ENCODE measurements around the gene MLF2. TPM values are rescaled to one million over a fixed set of nuclear protein-coding genes. Genes with fewer than 3 reads are reported as not detected.

Gene MLF2
- total and polyA plus RNA-seq, 10 of the 15 experiments (the other 5 are each of a cell fraction or from before 2014, with no cell fraction given), result 13.5 to 222 (median 130) TPM

DNA sequence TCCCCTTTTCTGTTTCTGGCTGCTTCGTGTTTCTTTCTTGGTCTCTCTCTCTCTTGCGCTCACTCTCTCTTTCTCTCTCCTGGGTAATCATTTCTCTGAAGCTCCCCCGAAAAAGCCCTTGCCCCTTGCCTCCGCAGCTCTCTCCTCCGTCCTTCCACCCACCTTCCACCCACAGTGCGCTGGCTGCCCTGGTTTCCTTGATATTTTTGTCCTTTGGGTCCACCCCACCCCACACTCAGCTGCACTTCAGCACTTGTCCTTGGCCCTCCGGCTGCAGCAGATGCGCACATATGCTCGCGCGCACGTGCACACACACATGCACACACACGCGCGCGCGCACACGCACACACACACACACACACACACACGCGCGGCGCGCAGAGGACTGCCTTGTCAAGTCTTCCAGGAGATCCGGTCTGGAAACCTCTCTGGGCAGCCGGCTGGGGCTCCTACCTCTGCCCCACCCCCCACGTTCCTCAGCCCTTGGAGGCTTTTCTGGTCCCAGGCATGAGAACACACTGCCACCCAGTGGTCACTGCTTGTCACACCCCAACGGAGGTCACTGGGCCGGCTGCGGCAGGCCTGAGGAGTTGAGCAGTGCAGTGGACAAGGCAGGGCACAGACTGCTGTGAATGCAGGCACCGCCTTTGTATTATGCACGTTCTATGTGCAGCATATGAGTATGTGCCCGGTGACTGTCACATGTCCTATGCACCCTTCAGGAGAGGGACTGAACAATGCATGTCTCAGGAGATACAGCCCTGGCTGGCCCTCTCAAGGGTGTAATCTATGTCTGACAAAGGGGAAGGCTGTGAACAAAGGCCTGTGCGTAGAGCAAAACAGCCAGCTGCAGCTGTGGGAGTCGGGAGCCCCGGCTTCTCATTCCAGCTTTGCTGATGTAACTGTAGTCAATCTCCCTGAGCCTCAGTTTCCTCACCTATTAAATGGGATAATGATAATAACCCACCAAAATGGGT lies 25.9 kb upstream of the MLF2 start (continued):
- TF ChIP-seq, protein P1, sequence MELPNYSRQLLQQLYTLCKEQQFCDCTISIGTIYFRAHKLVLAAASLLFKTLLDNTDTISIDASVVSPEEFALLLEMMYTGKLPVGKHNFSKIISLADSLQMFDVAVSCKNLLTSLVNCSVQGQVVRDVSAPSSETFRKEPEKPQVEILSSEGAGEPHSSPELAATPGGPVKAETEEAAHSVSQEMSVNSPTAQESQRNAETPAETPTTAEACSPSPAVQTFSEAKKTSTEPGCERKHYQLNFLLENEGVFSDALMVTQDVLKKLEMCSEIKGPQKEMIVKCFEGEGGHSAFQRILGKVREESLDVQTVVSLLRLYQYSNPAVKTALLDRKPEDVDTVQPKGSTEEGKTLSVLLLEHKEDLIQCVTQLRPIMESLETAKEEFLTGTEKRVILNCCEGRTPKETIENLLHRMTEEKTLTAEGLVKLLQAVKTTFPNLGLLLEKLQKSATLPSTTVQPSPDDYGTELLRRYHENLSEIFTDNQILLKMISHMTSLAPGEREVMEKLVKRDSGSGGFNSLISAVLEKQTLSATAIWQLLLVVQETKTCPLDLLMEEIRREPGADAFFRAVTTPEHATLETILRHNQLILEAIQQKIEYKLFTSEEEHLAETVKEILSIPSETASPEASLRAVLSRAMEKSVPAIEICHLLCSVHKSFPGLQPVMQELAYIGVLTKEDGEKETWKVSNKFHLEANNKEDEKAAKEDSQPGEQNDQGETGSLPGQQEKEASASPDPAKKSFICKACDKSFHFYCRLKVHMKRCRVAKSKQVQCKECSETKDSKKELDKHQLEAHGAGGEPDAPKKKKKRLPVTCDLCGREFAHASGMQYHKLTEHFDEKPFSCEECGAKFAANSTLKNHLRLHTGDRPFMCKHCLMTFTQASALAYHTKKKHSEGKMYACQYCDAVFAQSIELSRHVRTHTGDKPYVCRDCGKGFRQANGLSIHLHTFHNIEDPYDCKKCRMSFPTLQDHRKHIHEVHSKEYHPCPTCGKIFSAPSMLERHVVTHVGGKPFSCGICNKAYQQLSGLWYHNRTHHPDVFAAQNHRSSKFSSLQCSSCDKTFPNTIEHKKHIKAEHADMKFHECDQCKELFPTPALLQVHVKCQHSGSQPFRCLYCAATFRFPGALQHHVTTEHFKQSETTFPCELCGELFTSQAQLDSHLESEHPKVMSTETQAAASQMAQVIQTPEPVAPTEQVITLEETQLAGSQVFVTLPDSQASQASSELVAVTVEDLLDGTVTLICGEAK (IDR thresholded peaks at IDR 0.05; ENCODE audit: borderline replicate concordance), result no peak
- TF ChIP-seq ZNF622 (IDR thresholded peaks at IDR 0.05), result no peak
- TF ChIP-seq RCOR1 (conservative IDR thresholded peaks at IDR 0.05; ENCODE audit: low read depth, low read length), result no peak
- TF ChIP-seq CEBPB (IDR thresholded peaks at IDR 0.05; ENCODE audit: borderline replicate concordance in 1 of 2, low read depth in 2 of 2, low read length in 2 of 2), result no peak
- peak; percentile 34; the same call in 1 of the 2 replicates for TF ChIP-seq RUNX3 (IDR thresholded peaks at IDR 0.05; ENCODE audit: low read length)
- TF ChIP-seq PAX8 (IDR thresholded peaks at IDR 0.05), result no peak
- TF ChIP-seq SRF (IDR thresholded peaks at IDR 0.05; ENCODE audit: low read depth in 2 of 2, low read length in 2 of 2), result no peak
- peak; percentile 65 for TF ChIP-seq KLF5 (IDR thresholded peaks at IDR 0.05; ENCODE audit: partially characterized antibody)
- TF ChIP-seq, protein P2, sequence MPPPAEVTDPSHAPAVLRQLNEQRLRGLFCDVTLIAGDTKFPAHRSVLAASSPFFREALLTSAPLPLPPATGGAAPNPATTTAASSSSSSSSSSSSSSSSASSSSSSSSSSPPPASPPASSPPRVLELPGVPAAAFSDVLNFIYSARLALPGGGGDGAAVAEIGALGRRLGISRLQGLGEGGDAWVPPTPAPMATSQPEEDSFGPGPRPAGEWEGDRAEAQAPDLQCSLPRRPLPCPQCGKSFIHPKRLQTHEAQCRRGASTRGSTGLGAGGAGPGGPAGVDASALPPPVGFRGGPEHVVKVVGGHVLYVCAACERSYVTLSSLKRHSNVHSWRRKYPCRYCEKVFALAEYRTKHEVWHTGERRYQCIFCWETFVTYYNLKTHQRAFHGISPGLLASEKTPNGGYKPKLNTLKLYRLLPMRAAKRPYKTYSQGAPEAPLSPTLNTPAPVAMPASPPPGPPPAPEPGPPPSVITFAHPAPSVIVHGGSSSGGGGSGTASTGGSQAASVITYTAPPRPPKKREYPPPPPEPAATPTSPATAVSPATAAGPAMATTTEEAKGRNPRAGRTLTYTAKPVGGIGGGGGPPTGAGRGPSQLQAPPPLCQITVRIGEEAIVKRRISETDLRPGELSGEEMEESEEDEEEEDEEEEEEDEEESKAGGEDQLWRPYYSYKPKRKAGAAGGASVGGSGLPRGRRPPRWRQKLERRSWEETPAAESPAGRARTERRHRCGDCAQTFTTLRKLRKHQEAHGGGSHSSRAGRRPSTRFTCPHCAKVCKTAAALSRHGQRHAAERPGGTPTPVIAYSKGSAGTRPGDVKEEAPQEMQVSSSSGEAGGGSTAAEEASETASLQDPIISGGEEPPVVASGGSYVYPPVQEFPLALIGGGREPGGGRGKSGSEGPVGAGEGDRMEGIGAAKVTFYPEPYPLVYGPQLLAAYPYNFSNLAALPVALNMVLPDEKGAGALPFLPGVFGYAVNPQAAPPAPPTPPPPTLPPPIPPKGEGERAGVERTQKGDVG (CRISPR knock-in tag; IDR thresholded peaks at IDR 0.05), result no peak
- TF ChIP-seq POLR2A (IDR thresholded peaks at IDR 0.05; ENCODE audit: low read depth, low read length), result 0 out of 2 replicates have a peak, but pooled peaks have one; percentile 20
- TF ChIP-seq, protein P3, sequence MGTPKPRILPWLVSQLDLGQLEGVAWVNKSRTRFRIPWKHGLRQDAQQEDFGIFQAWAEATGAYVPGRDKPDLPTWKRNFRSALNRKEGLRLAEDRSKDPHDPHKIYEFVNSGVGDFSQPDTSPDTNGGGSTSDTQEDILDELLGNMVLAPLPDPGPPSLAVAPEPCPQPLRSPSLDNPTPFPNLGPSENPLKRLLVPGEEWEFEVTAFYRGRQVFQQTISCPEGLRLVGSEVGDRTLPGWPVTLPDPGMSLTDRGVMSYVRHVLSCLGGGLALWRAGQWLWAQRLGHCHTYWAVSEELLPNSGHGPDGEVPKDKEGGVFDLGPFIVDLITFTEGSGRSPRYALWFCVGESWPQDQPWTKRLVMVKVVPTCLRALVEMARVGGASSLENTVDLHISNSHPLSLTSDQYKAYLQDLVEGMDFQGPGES (IDR thresholded peaks at IDR 0.05), result no peak
- TF ChIP-seq, protein P4, sequence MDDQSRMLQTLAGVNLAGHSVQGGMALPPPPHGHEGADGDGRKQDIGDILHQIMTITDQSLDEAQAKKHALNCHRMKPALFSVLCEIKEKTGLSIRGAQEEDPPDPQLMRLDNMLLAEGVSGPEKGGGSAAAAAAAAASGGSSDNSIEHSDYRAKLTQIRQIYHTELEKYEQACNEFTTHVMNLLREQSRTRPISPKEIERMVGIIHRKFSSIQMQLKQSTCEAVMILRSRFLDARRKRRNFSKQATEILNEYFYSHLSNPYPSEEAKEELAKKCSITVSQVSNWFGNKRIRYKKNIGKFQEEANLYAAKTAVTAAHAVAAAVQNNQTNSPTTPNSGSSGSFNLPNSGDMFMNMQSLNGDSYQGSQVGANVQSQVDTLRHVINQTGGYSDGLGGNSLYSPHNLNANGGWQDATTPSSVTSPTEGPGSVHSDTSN (IDR thresholded peaks at IDR 0.05; ENCODE audit: insufficient replicate concordance, low read depth, low read length), result no peak
- TF ChIP-seq MEF2A (IDR thresholded peaks at IDR 0.05; ENCODE audit: insufficient read depth, low read depth, low read length), result no peak
- TF ChIP-seq FOXM1 (IDR thresholded peaks at IDR 0.05; ENCODE audit: low read depth, low read length), result no peak
- no peak for TF ChIP-seq NRF1 (conservative IDR thresholded peaks at IDR 0.05; ENCODE audit: low read depth, low read length)
- peak; percentile 69 for TF ChIP-seq YY1 (IDR thresholded peaks at IDR 0.05; ENCODE audit: low read depth, low read length)
- TF ChIP-seq EZH2 (IDR thresholded peaks at IDR 0.05; ENCODE audit: borderline replicate concordance, control insufficient read depth, low read depth, low read length), result no peak
- peak; percentile 49 for TF ChIP-seq ATF7 (IDR thresholded peaks at IDR 0.05; ENCODE audit: low read depth)
- TF ChIP-seq TAF1 (IDR thresholded peaks at IDR 0.05; ENCODE audit: borderline replicate concordance, low read depth, low read length), result no peak
- no peak for TF ChIP-seq BMI1 (IDR thresholded peaks at IDR 0.05; ENCODE audit: borderline replicate concordance)

Data from GM12878 (cell line).